Choroid plexus epithelial cell (primary cell): ENCODE data around the gene HSPA1A.
"Not testable (repeated sequence)": the region's sequence is repeated elsewhere in the genome, so short reads cannot be mapped to it uniquely, and the experiment has no call there.

Experiments
- DNase-seq: peaks from one replicate; pipeline ENCODE4 v3.0.0-alpha.2; 2010; ENCODE audit warnings: low read depth
- H3K4me3 ChIP-seq: 2 replicates; pipeline ENCODE4 v1.5.1; 2011; ENCODE audit warnings: low read depth, mild to moderate bottlenecking, control low read depth, low read length, moderate library complexity
- CTCF ChIP-seq: conservative IDR thresholded peaks from 2 replicates; pipeline ENCODE4 v1.5.1; 2011; ENCODE audit warnings: low read depth, mild to moderate bottlenecking, control low read depth, inconsistent platforms, low read length, moderate library complexity

The HSPA1A gene

GRCh38 chr6:31834367-31835250 lies 19.3 kb downstream of the HSPA1A start:
- DNase-seq = peak; percentile 86
- TF ChIP-seq CTCF = no peak
- H3K4me3 ChIP-seq = peak overlapping the region; percentile 97

GRCh38 chr6:31836047-31836473 lies 20.7 kb downstream of the HSPA1A start:
- no peak for TF ChIP-seq CTCF
- peak; percentile 23 for DNase-seq
- H3K4me3 ChIP-seq = peak overlapping the region; percentile 97

- TF ChIP-seq CTCF = peak; percentile 42
- DNase-seq = peak; percentile 69
- peak overlapping the region; percentile 97 for H3K4me3 ChIP-seq
Measured at GRCh38 chr6:31836474-31837368, 21.4 kb downstream of the HSPA1A start.

GRCh38 chr6:31837369-31838113 lies 22.2 kb downstream of the HSPA1A start:
- H3K4me3 ChIP-seq = peak overlapping the region; percentile 97
- no peak for DNase-seq
- TF ChIP-seq CTCF = no peak

GRCh38 chr6:31838114-31838553 lies 22.8 kb downstream of the HSPA1A start:
- not testable (repeated sequence) for DNase-seq
- H3K4me3 ChIP-seq = peak overlapping the region; percentile 97

GRCh38 chr6:31838968-31839367 lies 23.6 kb downstream of the HSPA1A start:
- no peak for DNase-seq
- TF ChIP-seq CTCF = no peak
- no peak overlapping the region for H3K4me3 ChIP-seq

- not testable (repeated sequence) for DNase-seq, H3K4me3 ChIP-seq
Measured at GRCh38 chr6:31839779-31840126, 24.4 kb downstream of the HSPA1A start.
